ENCODE data around the gene LRCH1. TPM values are rescaled to one million over a fixed set of nuclear protein-coding genes. Genes with fewer than 3 reads are reported as not detected.

The LRCH1 gene
- total RNA-seq, 1 donor from 2014 or later: 22.0 TPM

GRCh38 chr13:46531953-46532352 lies 21.0 kb upstream of the LRCH1 start:
- no peak for DNase-seq (ENCODE audit: low read depth)

- no peak for DNase-seq (ENCODE audit: low read depth)
These were observed 18.0 kb upstream of the LRCH1 start for GRCh38 chr13:46535002-46535401.

GRCh38 chr13:46535825-46536224 lies 17.1 kb upstream of the LRCH1 start:
- no peak for DNase-seq (ENCODE audit: low read depth)

GRCh38 chr13:46536341-46536740 lies 16.6 kb upstream of the LRCH1 start:
- no peak for DNase-seq (ENCODE audit: low read depth)

GRCh38 chr13:46539231-46539630 lies 13.7 kb upstream of the LRCH1 start:
- DNase-seq (ENCODE audit: low read depth): no peak

GRCh38 chr13:46541210-46541609 lies 11.8 kb upstream of the LRCH1 start:
- DNase-seq (ENCODE audit: low read depth): peak; percentile 43

- DNase-seq (ENCODE audit: low read depth): no peak
These were observed 10.1 kb upstream of the LRCH1 start for GRCh38 chr13:46542833-46543232.

- DNase-seq (ENCODE audit: low read depth): no peak
These were observed 9.7 kb upstream of the LRCH1 start for GRCh38 chr13:46543287-46543686.

GRCh38 chr13:46544208-46544607 lies 8.8 kb upstream of the LRCH1 start:
- DNase-seq (ENCODE audit: low read depth): no peak

GRCh38 chr13:46544811-46545210 lies 8.2 kb upstream of the LRCH1 start:
- no peak for DNase-seq (ENCODE audit: low read depth)

- peak; percentile 18 for DNase-seq (ENCODE audit: low read depth)
These were observed 6.7 kb upstream of the LRCH1 start for GRCh38 chr13:46546084-46546768.

- DNase-seq (ENCODE audit: low read depth): no peak
These were observed 2.1 kb upstream of the LRCH1 start for GRCh38 chr13:46550822-46551221.

- peak; percentile 76 for DNase-seq (ENCODE audit: low read depth)
These were observed 1.3 kb upstream of the LRCH1 start for GRCh38 chr13:46551410-46552302.

- DNase-seq (ENCODE audit: low read depth): no peak
These were observed 677 bp upstream of the LRCH1 start for GRCh38 chr13:46552303-46552682.

GRCh38 chr13:46553521-46553885 lies 533 bp downstream of the LRCH1 start:
- no peak for DNase-seq (ENCODE audit: low read depth)

GRCh38 chr13:46553886-46554858 lies 1.2 kb downstream of the LRCH1 start:
- DNase-seq (ENCODE audit: low read depth): peak; percentile 83

GRCh38 chr13:46554951-46555350 lies 2.0 kb downstream of the LRCH1 start:
- peak; percentile 47 for DNase-seq (ENCODE audit: low read depth)

GRCh38 chr13:46555722-46556417 lies 2.9 kb downstream of the LRCH1 start:
- no peak for DNase-seq (ENCODE audit: low read depth)

GRCh38 chr13:46556418-46556779 lies 3.4 kb downstream of the LRCH1 start:
- no peak for DNase-seq (ENCODE audit: low read depth)

- no peak for DNase-seq (ENCODE audit: low read depth)
These were observed 6.4 kb downstream of the LRCH1 start for GRCh38 chr13:46559272-46559805.

- no peak for DNase-seq (ENCODE audit: low read depth)
These were observed 7.8 kb downstream of the LRCH1 start for GRCh38 chr13:46560778-46561177.
